ENCODE data around the gene FBXO21. TPM values are rescaled to one million over a fixed set of nuclear protein-coding genes. Genes with fewer than 3 reads are reported as not detected.
A peak's percentile ranks its signal among the peaks of the same experiment; 100 is the strongest.
"Not testable (repeated sequence)": the region's sequence is repeated elsewhere in the genome, so short reads cannot be mapped to it uniquely, and the experiment has no call there.

FBXO21 gene
- total RNA-seq, 5 donors from 2014 or later (not counting 1 experiment from before 2014, with no cell fraction given), result 47.7 to 58.1 (median 54.2) TPM

DNA sequence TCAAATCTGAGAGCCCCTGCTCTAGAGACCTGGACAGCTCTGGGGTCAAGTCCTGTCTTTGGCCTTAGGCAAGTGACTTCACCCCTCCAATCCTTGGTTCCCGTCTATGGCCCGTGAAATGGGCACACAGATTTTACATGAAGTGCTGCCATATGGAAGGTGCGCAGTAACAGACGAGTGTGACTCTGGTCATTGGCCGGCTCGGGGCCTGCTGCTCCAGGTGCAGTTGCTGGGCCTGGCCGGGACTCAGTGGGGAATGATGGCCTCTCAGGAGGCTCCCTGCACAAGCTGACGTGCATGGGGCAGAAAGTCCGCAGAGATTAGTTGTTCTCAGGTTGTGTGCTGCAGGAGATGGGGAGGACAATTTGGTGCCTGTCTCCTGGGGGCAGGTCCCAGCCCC lies 77.0 kb downstream of the FBXO21 start:
- ATAC-seq (replicated peaks in 1 of 4) (no peak), DNase-seq (no peak)
- no peak overlapping the region for H3K4me3 ChIP-seq (ENCODE audit: control insufficient read depth in 1 of 2, extremely low read depth in 1 of 2, low read length in 1 of 2)
- POLR2A ChIA-PET, result no interaction called here
- Mint-ChIP-seq H3K27ac (no peak overlapping the region), H3K27me3 (peaks cover 0 to 6% of the 10 kb centered on the region in 2 donors), H3K9me3 (no peaks in the 10 kb centered on the region), H3K4me3 (no peak overlapping the region), H3K4me1 (no peaks in the 10 kb centered on the region), H3K36me3 (no peaks in the 10 kb centered on the region)
- no peaks in the 10 kb centered on the region for H3K36me3 ChIP-seq (ENCODE audit: control insufficient read depth in 2 of 2, extremely low read depth in 1 of 2, insufficient read depth in 1 of 2, low read length in 1 of 2)
- H3K4me1 ChIP-seq (ENCODE audit: control insufficient read depth in 1 of 2, extremely low read depth in 1 of 2, insufficient read depth in 2 of 2, low read length in 2 of 2), result no peaks in the 10 kb centered on the region
- WGBS (ENCODE audit: insufficient coverage), result 95% methylated on average over 9 of the region's 9 CpGs
- CTCF ChIA-PET, result interaction anchor here in 1 of 2 donors (0.6 kb wide), 1 partner anchor 1070 kb away, joined by 3 read pairs; no protein-coding TSS in a partner anchor
- H3K9me3 ChIP-seq, result no peaks in the 10 kb centered on the region
- H3K27ac ChIP-seq (ENCODE audit: low read length), result no peak overlapping the region
- H3K27me3 ChIP-seq (replicated peaks in 1 of 2; ENCODE audit: control insufficient read depth in 2 of 2, extremely low read depth in 1 of 2, insufficient read depth in 2 of 2, low read length in 1 of 2), result peaks cover 0 to 7% of the 10 kb centered on the region in 2 experiments

DNA sequence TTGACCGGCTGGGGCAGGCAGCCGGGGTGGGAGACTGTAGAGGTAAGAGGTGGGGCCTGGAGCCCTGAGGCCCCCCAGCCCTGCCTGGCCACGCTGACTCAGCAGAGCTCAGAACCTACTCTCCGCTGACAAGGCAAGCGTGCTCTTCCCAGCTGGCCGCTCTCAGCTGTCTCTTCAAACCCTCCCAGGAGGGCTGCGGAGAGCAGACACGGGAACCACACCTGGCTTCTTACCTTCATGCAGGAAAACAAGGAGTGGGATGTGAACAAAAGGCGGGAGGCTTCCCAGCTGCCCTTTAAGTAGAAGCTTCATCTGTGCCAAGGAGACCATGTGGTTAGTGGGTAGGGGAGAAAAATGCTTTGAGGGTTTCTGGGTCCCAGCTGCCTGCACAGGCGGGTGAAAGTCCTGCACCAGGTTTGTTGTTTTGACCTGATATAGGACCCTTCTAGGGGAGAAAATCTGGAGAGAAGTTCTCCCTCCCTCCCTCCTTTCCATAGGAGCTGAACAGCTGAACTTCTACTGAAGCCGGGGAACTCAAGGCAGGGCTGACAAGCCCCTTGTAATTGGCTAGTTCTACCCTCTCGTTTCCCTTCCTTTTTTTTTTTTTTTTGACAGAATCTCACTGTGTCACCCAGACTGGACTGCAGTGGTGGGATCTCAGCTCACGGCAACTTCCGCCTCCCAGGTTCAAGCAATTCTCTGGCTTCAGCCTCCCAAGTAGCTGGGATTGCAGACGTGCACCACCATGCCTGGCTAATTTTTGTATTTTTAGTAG lies 78.3 kb downstream of the FBXO21 start:
- no peak overlapping the region for H3K4me3 ChIP-seq (ENCODE audit: control insufficient read depth in 1 of 2, extremely low read depth in 1 of 2, low read length in 1 of 2)

DNA sequence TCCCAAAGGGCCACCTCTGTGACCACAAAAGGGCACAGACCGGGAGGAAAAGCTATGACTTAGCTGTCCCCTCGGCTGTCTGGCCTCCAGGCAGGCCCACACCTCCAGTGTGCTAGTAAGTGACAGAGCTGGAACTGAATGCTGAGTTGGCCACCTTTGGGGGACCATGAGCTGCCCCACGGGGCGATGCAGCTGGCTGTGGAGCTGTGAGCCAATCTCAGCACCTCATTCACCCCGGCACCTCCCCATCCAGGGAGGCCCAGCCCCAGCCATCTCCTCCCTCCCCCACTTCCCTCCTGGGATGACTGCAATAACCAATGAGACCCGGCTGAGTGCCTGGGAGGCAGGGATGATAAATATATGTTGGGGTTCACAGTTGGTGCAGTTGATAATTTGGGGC lies 78.9 kb downstream of the FBXO21 start:
- H3K36me3 Mint-ChIP-seq, result no peaks in the 10 kb centered on the region
- ChIA-PET CTCF (no interaction called here), POLR2A (no interaction called here)
- Histone ChIP-seq H3K4me1 (ENCODE audit: control insufficient read depth in 1 of 2, extremely low read depth in 1 of 2, insufficient read depth in 2 of 2, low read length in 2 of 2) (no peaks in the 10 kb centered on the region), H3K36me3 (ENCODE audit: control insufficient read depth in 2 of 2, extremely low read depth in 1 of 2, insufficient read depth in 1 of 2, low read length in 1 of 2) (no peaks in the 10 kb centered on the region), H3K9me3 (no peaks in the 10 kb centered on the region), H3K27ac (ENCODE audit: low read length) (no peak overlapping the region), H3K27me3 (replicated peaks in 1 of 2; ENCODE audit: control insufficient read depth in 2 of 2, extremely low read depth in 1 of 2, insufficient read depth in 2 of 2, low read length in 1 of 2) (peaks cover 0 to 7% of the 10 kb centered on the region in 2 experiments), H3K4me3 (ENCODE audit: control insufficient read depth in 1 of 2, extremely low read depth in 1 of 2, low read length in 1 of 2) (no peak overlapping the region)
- ATAC-seq (replicated peaks in 1 of 4), result no peak
- no peak for DNase-seq
- H3K27me3 Mint-ChIP-seq, result peaks cover 0 to 8% of the 10 kb centered on the region in 2 donors
- H3K9me3 Mint-ChIP-seq, result no peaks in the 10 kb centered on the region
- no peak overlapping the region for H3K4me3 Mint-ChIP-seq
- WGBS (ENCODE audit: insufficient coverage), result 58% methylated on average over 2 of the region's 6 CpGs
- H3K4me1 Mint-ChIP-seq, result peaks cover 0 to 2% (median 0%) of the 10 kb centered on the region in 3 donors
- H3K27ac Mint-ChIP-seq, result no peak overlapping the region

More for the DNA sequence above, 78.3 kb downstream of the FBXO21 start:
- ChIA-PET POLR2A (no interaction called here), CTCF (no interaction called here)
- H3K4me1 Mint-ChIP-seq, result no peaks in the 10 kb centered on the region
- DNase-seq, result no peak
- H3K27ac Mint-ChIP-seq, result no peak overlapping the region
- Histone ChIP-seq H3K36me3 (ENCODE audit: control insufficient read depth in 2 of 2, extremely low read depth in 1 of 2, insufficient read depth in 1 of 2, low read length in 1 of 2) (no peaks in the 10 kb centered on the region), H3K27ac (ENCODE audit: low read length) (no peak overlapping the region), H3K27me3 (replicated peaks in 1 of 2; ENCODE audit: control insufficient read depth in 2 of 2, extremely low read depth in 1 of 2, insufficient read depth in 2 of 2, low read length in 1 of 2) (peaks cover 0 to 7% of the 10 kb centered on the region in 2 experiments), H3K9me3 (no peaks in the 10 kb centered on the region), H3K4me1 (ENCODE audit: control insufficient read depth in 1 of 2, extremely low read depth in 1 of 2, insufficient read depth in 2 of 2, low read length in 2 of 2) (no peaks in the 10 kb centered on the region)
- no peak overlapping the region for H3K4me3 Mint-ChIP-seq
- H3K36me3 Mint-ChIP-seq, result no peaks in the 10 kb centered on the region
- no peak for ATAC-seq (replicated peaks in 1 of 4)
- 42% methylated on average over 6 of the region's 15 CpGs for WGBS (ENCODE audit: insufficient coverage)
- H3K27me3 Mint-ChIP-seq, result peaks cover 0 to 8% of the 10 kb centered on the region in 2 donors
- H3K9me3 Mint-ChIP-seq, result no peaks in the 10 kb centered on the region

DNA sequence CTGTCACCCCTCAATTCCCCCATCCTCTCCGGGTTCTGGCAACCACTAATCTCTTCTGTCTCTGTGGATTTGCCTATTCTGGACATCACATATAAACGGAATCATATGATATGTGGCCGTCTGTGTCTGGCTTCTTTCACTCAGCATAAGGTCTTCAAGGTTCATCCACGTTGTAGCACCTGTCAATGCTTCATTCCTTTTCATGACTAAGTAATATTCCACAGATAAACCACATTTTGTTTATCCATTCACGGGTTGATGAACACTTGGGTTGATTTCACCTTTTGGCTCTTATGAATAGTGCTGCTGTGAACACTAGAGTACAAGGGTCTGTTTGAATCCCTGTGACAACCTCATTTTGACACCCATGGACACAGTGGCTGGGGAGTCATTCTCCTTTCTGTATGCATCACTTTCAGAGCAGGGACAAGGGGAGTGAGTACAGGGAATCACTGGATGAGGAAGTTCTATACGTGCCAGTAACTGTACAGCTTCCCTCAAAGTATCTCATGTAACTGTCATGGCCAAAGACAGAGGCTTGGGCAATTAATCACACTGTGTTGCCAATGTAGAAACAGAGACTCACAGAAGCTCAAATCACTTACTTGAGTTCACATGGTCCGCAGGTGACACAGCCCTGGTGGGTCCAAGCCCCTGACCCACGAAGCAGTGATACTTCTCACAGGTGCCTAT lies 80.2 kb downstream of the FBXO21 start:
- ATAC-seq (replicated peaks in 1 of 4) (no peak), DNase-seq (no peak)
- Mint-ChIP-seq H3K27ac (no peak overlapping the region), H3K4me1 (peaks cover 7 to 13% (median 8%) of the 10 kb centered on the region in 3 donors), H3K36me3 (no peaks in the 10 kb centered on the region), H3K27me3 (peaks cover 0 to 8% of the 10 kb centered on the region in 2 donors), H3K4me3 (no peak overlapping the region), H3K9me3 (no peaks in the 10 kb centered on the region)
- Histone ChIP-seq H3K9me3 (no peaks in the 10 kb centered on the region), H3K27me3 (replicated peaks in 1 of 2; ENCODE audit: control insufficient read depth in 2 of 2, extremely low read depth in 1 of 2, insufficient read depth in 2 of 2, low read length in 1 of 2) (peaks cover 0 to 7% of the 10 kb centered on the region in 2 experiments), H3K4me1 (ENCODE audit: control insufficient read depth in 1 of 2, extremely low read depth in 1 of 2, insufficient read depth in 2 of 2, low read length in 2 of 2) (peaks cover 0 to 8% of the 10 kb centered on the region in 2 experiments), H3K4me3 (ENCODE audit: control insufficient read depth in 1 of 2, extremely low read depth in 1 of 2, low read length in 1 of 2) (no peak overlapping the region), H3K27ac (ENCODE audit: low read length) (no peak overlapping the region), H3K36me3 (ENCODE audit: control insufficient read depth in 2 of 2, extremely low read depth in 1 of 2, insufficient read depth in 1 of 2, low read length in 1 of 2) (no peaks in the 10 kb centered on the region)
- WGBS (ENCODE audit: insufficient coverage), result 75% methylated on average over 7 of the region's 8 CpGs
- CTCF ChIA-PET, result no interaction called here
- POLR2A ChIA-PET, result interaction anchor here in 1 of 2 donors (0.6 kb wide), 1 partner anchor 11 kb away, joined by 3 read pairs; no protein-coding TSS in a partner anchor

DNA sequence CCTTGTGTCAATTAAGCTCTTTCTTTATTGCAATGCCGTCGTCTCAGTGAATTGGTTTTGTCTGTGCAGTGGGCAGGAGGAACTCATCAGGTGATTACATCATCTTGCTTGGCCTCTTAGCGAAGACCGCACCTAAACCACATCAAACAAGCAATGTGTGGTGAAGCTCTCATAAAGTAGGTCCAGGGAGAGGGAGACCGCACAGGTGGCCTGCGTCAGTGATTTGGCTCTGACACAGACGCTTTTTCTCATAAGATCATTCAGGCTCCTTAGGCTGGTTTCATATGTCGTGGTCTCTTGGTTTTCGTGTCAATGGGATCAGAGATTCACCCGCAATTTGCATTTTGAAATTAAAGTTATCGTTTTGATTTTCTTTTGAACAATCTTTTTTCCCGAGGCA lies 84.4 kb downstream of the FBXO21 start:
- ATAC-seq (replicated peaks in 1 of 4) (peak in 2 of 4 experiments; percentile 71 to 77), DNase-seq (peak in 28 of 35 experiments; percentile 9 to 70 (median 26))
- CTCF ChIA-PET, result no interaction called here
- H3K36me3 ChIP-seq (ENCODE audit: control insufficient read depth in 2 of 2, extremely low read depth in 1 of 2, insufficient read depth in 1 of 2, low read length in 1 of 2), result no peaks in the 10 kb centered on the region
- H3K9me3 ChIP-seq, result no peaks in the 10 kb centered on the region
- H3K27ac Mint-ChIP-seq, result peak overlapping the region in 1 of 2 donors; percentile 8
- peaks cover 0 to 10% of the 10 kb centered on the region in 2 experiments for H3K27me3 ChIP-seq (replicated peaks in 1 of 2; ENCODE audit: control insufficient read depth in 2 of 2, extremely low read depth in 1 of 2, insufficient read depth in 2 of 2, low read length in 1 of 2)
- no peaks in the 10 kb centered on the region for H3K9me3 Mint-ChIP-seq
- H3K4me1 Mint-ChIP-seq, result peaks cover 7 to 13% (median 8%) of the 10 kb centered on the region in 3 donors
- H3K4me3 Mint-ChIP-seq, result no peak overlapping the region
- no peak overlapping the region for H3K4me3 ChIP-seq (ENCODE audit: control insufficient read depth in 1 of 2, extremely low read depth in 1 of 2, low read length in 1 of 2)
- H3K36me3 Mint-ChIP-seq, result no peaks in the 10 kb centered on the region
- H3K27ac ChIP-seq (ENCODE audit: low read length), result no peak overlapping the region
- peaks cover 0 to 4% of the 10 kb centered on the region in 2 donors for H3K27me3 Mint-ChIP-seq
- peaks cover 0 to 8% of the 10 kb centered on the region in 2 experiments for H3K4me1 ChIP-seq (ENCODE audit: control insufficient read depth in 1 of 2, extremely low read depth in 1 of 2, insufficient read depth in 2 of 2, low read length in 2 of 2)
- POLR2A ChIA-PET, result interaction anchor here in 1 of 2 donors (0.5 to 0.6 kb wide), 2 partner anchors 182 to 546 kb away, joined by 3 to 7 read pairs; partner anchors contain the start of gene MAP1LC3B2
- 48% methylated on average over 4 of the region's 12 CpGs for WGBS (ENCODE audit: insufficient coverage)

DNA sequence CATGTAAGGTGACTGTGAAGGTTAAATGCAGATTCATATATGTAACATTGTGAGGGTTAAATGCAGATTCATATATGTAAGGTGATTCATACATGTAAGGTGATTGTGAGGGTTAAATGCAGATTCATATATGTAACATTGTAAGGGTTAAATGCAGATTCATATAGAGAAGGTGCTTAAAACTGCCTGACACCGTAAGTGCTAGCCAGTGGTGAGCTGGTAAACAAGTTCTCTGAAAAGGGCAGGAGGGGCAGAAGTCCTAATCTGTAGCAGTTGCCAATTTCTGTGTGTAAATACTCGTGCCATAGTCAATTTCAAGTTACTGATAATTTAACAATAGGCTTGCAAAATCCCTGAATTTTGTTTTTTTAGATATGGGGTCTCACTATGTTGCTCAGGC lies 86.3 kb downstream of the FBXO21 start:
- H3K36me3 Mint-ChIP-seq; H3K9me3 ChIP-seq; H3K36me3 ChIP-seq (ENCODE audit: control insufficient read depth in 2 of 2, extremely low read depth in 1 of 2, insufficient read depth in 1 of 2, low read length in 1 of 2); H3K4me3 Mint-ChIP-seq; H3K27ac ChIP-seq (ENCODE audit: low read length); CTCF ChIA-PET; DNase-seq; POLR2A ChIA-PET; H3K4me3 ChIP-seq (ENCODE audit: control insufficient read depth in 1 of 2, extremely low read depth in 1 of 2, low read length in 1 of 2); H3K9me3 Mint-ChIP-seq; ATAC-seq (replicated peaks in 1 of 4); H3K27ac Mint-ChIP-seq: not testable (repeated sequence)
- H3K4me1 Mint-ChIP-seq, result peaks cover 7 to 16% (median 12%) of the 10 kb centered on the region in 3 donors
- H3K27me3 Mint-ChIP-seq, result peaks cover 0 to 10% of the 10 kb centered on the region in 2 donors
- WGBS (ENCODE audit: insufficient coverage), result 80% methylated on average over 1 of the region's 2 CpGs
- Histone ChIP-seq H3K4me1 (ENCODE audit: control insufficient read depth in 1 of 2, extremely low read depth in 1 of 2, insufficient read depth in 2 of 2, low read length in 2 of 2) (peaks cover 0 to 14% of the 10 kb centered on the region in 2 experiments), H3K27me3 (replicated peaks in 1 of 2; ENCODE audit: control insufficient read depth in 2 of 2, extremely low read depth in 1 of 2, insufficient read depth in 2 of 2, low read length in 1 of 2) (peaks cover 0 to 15% of the 10 kb centered on the region in 2 experiments)
